SK-N-SH treated with all-trans-retinoic acid at 6 μM for 48 hours (cell line): ENCODE data around the gene KRT83.

Experiments
- GLIS3 ChIP-seq: fragments of 250-450 bp; sonication (Bioruptor Pico); IDR thresholded peaks from 2 replicates; pipeline ENCODE4 v1.5.0; 2020; ENCODE audit warnings: mild to moderate bottlenecking, moderate library complexity
- ZNF565 ChIP-seq: fragments of 450-650 bp; formaldehyde crosslinking; conservative IDR thresholded peaks from 2 replicates; pipeline ENCODE4 v1.5.0; 2020; ENCODE audit warnings: low read depth, mild to moderate bottlenecking, moderate library complexity

DNA sequence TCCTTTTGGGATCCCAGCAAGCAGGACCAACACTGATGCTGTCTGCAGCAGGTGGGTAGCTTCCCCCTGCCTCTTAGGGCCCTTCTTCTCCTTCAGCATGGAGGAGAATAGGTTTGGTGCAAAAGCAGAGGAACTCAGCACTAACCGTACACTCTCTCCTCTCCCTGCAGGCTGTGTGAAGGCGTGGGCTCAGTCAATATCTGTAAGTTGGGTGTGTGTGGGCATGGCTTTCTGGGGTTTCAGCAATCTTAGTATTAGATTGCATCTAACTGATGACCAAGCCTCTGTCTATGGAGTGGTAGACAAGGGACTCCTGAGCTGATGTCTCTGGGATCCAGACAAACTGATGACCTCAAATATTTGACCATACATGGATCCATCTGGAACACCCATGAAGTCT is 31.8 kb upstream of the KRT83 start:
- no peak for TF ChIP-seq GLIS3 (CRISPR knock-in tag)
- TF ChIP-seq ZNF565: no peak
